ENCODE data around the gene DCDC2C. TPM values are rescaled to one million over a fixed set of nuclear protein-coding genes. Genes with fewer than 3 reads are reported as not detected.

The DCDC2C gene
- total and polyA plus RNA-seq, 7 donors = 0.13 TPM; not detected in 6

DNA sequence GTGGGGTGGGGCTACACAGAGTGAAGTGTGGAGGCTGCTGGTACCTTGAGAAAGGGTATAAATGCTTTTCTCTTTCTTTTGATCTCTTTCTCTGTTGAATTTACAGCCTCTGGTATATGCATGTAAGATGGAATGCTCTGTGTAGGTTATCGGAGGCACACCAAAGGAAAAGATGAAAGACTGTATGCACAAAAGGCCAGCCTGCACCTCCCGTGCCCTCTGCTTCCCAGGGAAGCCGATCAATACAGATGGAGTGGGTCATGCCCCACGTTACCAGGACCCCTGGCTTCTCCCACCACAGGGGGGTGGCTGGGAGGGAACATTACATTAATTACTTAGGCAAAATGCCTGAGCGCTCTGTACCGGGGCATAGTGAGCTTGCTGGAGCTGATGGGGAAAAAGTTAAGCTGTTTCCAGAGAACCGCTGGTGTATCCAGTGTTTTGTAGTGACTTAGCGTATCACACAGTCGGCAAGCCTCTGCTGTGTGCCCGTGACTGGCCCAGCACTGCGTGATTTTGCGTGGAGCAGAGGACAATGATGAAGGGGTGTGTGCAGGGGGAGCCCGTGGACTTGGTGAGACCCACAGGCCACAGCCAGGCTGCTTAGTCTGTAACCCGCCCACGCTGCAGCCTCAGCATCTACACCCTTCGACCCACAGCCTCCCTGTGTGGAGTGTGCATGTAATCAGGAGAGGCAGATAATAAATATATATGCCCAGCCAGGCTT, 37.3 kb upstream of the DCDC2C start:
- H3K9me3 ChIP-seq = no peaks in the 10 kb centered on the region
- ATAC-seq (no peak), DNase-seq (no peak)
- intact Hi-C loops (cut with DNase I) = no loop called here
- no peaks in the 10 kb centered on the region for H3K4me1 ChIP-seq
- WGBS, 3 donors = 84 to 87% (median 85%) methylated on average over 16 of the region's 16 CpGs
- TF ChIP-seq, protein P1, sequence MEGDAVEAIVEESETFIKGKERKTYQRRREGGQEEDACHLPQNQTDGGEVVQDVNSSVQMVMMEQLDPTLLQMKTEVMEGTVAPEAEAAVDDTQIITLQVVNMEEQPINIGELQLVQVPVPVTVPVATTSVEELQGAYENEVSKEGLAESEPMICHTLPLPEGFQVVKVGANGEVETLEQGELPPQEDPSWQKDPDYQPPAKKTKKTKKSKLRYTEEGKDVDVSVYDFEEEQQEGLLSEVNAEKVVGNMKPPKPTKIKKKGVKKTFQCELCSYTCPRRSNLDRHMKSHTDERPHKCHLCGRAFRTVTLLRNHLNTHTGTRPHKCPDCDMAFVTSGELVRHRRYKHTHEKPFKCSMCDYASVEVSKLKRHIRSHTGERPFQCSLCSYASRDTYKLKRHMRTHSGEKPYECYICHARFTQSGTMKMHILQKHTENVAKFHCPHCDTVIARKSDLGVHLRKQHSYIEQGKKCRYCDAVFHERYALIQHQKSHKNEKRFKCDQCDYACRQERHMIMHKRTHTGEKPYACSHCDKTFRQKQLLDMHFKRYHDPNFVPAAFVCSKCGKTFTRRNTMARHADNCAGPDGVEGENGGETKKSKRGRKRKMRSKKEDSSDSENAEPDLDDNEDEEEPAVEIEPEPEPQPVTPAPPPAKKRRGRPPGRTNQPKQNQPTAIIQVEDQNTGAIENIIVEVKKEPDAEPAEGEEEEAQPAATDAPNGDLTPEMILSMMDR (IDR thresholded peaks at IDR 0.05) = no peak
- H3K27ac ChIP-seq = no peak overlapping the region
- H3K27me3 ChIP-seq (ENCODE audit: insufficient read depth in 3 of 3, low read length in 2 of 3) = peaks cover 0 to 2% (median 0%) of the 10 kb centered on the region in 3 donors
- no peak overlapping the region for H3K4me3 ChIP-seq
- no peaks in the 10 kb centered on the region for H3K36me3 ChIP-seq (ENCODE audit: insufficient read depth in 1 of 2, low read depth in 1 of 2)

DNA sequence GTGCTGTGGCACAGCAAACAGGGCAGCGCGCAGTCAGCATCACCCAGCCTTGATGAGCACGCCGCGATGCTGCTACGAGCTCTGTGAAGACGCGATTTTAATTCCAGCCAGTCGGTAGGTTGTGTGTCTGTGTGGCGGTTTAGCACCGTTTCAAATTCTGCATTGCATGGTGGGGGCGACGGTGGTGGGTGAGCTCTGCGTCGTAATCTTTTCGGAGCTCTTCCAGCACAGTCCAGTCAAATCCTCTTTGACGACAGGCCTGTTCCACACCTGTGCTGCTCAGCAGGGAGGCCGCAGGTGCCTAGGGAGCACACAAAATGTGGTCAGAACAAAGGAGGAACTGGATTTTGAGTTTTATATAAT, 36.8 kb upstream of the DCDC2C start:
- ATAC-seq (no peak), DNase-seq (no peak)
- Histone ChIP-seq H3K27me3 (ENCODE audit: insufficient read depth in 3 of 3, low read length in 2 of 3) (peaks cover 0 to 2% (median 0%) of the 10 kb centered on the region in 3 donors), H3K27ac (no peak overlapping the region), H3K36me3 (ENCODE audit: insufficient read depth in 1 of 2, low read depth in 1 of 2) (no peaks in the 10 kb centered on the region), H3K9me3 (no peaks in the 10 kb centered on the region), H3K4me1 (no peaks in the 10 kb centered on the region), H3K4me3 (no peak overlapping the region)
- 70 to 75% (median 71%) methylated on average over 18 of the region's 18 CpGs for WGBS, 3 donors
- intact Hi-C loops (cut with DNase I) = no loop called here
- TF ChIP-seq, protein P1 (IDR thresholded peaks at IDR 0.05) = no peak

DNA sequence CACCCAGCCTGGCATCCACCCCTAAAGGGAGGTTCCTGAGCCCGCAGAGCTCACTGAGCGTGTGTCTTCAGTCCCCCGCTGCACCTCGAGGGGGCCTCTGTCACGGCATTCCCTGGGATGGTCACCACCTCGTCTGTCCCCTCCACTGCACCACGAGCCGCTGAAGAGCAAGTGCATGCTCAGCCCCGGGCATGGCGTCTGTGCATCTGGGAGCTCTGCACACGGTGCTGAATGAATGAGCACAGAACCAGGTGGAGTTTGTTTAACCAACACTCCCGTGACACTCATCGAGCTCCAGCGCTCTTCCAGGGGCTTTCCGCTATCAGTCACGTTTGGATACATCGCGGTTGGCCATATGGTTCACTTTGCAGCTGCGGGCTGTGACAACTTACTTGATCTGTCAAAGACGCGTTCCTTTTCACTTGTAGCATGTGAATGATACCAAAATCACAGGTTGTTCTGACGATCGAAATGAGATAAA, 36.2 kb upstream of the DCDC2C start:
- no peak for ATAC-seq
- TF ChIP-seq, protein P1 (IDR thresholded peaks at IDR 0.05) = no peak
- Histone ChIP-seq H3K36me3 (ENCODE audit: insufficient read depth in 1 of 2, low read depth in 1 of 2) (no peaks in the 10 kb centered on the region), H3K27me3 (ENCODE audit: insufficient read depth in 3 of 3, low read length in 2 of 3) (peaks cover 0 to 2% (median 0%) of the 10 kb centered on the region in 3 donors), H3K4me3 (no peak overlapping the region), H3K4me1 (no peaks in the 10 kb centered on the region), H3K27ac (no peak overlapping the region), H3K9me3 (no peaks in the 10 kb centered on the region)
- intact Hi-C loops (cut with DNase I) = no loop called here
- no peak for DNase-seq
- WGBS, 3 donors = 64 to 69% (median 66%) methylated on average over 23 of the region's 23 CpGs

DNA sequence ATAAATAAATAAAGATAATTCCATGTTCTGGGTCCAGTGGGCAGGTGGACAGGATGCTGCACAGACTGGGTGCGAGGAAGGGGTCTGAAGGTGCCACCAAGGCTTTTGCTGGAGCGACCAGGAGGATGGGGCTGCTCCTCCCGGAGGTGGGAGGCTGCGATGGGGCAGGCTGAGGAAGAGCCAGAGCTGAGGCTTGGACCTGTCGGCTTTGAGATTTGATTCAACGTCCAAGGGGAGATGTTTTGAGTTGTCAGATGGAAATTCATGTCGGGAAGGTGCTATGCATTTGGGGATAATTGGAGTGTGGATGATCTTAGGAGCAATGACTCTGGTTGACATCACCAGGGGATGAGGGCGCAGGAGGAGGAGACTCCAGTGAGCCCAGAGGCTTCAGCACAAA, 33.7 kb upstream of the DCDC2C start:
- ATAC-seq (no peak), DNase-seq (no peak)
- WGBS, 3 donors = 82 to 91% (median 82%) methylated on average over 8 of the region's 8 CpGs

More for the DNA sequence above, 33.7 kb upstream of the DCDC2C start:
- Histone ChIP-seq H3K9me3 (no peaks in the 10 kb centered on the region), H3K27ac (no peak overlapping the region), H3K27me3 (ENCODE audit: insufficient read depth in 3 of 3, low read length in 2 of 3) (peaks cover 0 to 2% (median 0%) of the 10 kb centered on the region in 3 donors), H3K36me3 (ENCODE audit: insufficient read depth in 1 of 2, low read depth in 1 of 2) (no peaks in the 10 kb centered on the region), H3K4me1 (no peaks in the 10 kb centered on the region), H3K4me3 (no peak overlapping the region)
- TF ChIP-seq, protein P1 (IDR thresholded peaks at IDR 0.05) = no peak
- intact Hi-C loops (cut with DNase I) = no loop called here

Data from psoas muscle (tissue), 8 donors.